ENCODE results near the gene MYO16.
"Not testable (repeated sequence)": the region's sequence is repeated elsewhere in the genome, so short reads cannot be mapped to it uniquely, and the experiment has no call there.

MYO16 gene

DNA sequence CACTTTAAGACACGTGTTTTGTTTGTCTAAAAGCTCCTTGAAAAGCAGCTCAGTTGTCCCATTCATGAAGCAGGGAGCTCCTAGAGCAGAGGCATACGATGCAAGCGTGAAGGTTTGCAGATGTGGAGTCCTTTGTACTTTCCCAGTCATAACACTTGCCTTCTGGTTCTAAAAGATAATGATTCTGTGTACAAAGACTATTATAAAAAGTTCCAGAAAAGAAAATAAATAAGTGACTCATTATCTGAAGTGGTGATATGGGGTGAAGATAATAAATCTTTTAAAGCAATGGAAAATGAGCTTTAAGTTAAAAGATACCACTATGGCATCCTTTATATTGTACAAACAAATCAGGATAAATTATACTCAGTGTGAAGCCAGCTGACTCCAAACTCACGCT, 569.9 kb downstream of the MYO16 start:
- no peak for DNase-seq (ENCODE audit: low read depth)

DNA sequence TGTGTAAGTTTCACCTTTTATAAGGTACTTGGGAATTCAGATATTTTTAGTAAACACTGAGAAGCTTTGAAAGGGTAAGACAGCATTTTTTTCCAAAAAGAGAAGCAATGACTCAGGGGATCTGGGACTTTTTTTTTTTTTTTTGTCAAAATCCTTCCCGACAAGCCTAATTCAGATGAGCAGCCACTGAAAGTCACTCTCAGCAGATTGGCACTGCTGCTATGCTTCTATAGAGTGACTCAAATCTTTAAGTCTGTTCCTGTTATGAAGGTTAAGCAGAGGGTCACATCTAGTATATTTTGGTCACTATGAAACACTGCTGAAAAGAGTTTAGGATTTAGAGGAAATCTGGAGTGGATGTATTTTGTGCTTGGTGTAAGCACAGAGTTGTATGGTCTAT, 571.1 kb downstream of the MYO16 start:
- no peak for DNase-seq (ENCODE audit: low read depth)

DNA sequence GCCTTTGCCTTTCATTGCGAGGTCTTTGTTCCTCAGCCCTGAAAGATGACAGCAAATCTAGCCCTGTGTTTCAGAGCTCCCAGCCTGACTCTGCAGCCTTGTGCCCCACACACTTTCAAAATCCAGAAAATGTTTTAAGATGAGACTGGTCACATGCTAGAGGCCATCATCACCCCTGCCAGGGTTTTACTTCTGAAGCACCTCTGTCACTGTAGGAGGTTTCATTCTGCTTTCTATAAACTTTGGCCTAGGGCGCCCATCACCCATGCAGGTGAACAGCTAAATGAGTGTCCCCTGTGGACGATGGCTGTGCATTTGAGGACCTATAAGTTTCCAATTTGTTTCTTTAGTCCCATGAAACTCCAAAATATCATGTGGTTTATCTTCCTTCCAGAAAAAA, 574.2 kb downstream of the MYO16 start:
- DNase-seq (ENCODE audit: low read depth) = no peak

GRCh38 chr13:109204252-109204651, 574.8 kb downstream of the MYO16 start:
- peak; percentile 56 for DNase-seq (ENCODE audit: low read depth)

- DNase-seq (ENCODE audit: low read depth) = no peak
Observed at GRCh38 chr13:109204657-109205056, 575.2 kb downstream of the MYO16 start.

DNA sequence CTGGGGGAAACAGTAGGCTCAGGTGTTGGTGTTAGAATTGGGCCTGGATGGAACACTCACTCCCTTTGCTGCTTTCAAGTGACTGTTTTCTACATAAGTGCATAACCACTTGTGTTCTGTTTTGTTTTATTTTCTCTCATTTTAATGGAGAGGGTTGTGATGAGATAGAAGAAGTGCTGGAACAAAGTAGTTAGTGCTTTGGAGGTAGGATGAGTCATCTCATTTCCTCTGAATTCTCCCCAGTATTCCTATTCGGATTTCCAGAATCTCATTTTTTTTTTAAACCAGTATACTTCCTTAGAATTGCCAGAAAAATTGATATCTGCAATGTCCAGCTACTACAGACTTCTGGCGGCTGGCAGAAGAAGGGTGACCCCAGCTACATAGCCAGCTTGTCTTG, 575.9 kb downstream of the MYO16 start:
- DNase-seq (ENCODE audit: low read depth) = no peak

DNA sequence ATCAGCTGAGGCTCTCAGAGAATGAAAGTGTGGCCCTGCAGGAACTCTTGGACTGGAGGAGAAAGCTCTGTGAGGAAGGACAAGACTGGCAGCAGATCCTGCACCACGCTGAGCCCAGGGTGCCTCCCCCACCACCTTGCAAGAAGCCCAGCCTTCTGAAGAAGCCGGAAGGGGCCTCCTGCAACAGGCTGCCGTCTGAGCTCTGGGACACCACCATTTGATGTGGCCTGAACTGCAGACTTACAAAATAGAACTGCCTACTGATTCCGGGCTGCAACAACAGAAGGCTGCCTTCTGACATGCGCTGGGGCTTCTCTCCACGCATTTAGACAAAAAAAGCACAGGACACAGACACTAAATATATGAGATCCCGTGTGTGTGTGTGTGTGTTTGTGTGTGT, 577.2 kb downstream of the MYO16 start:
- DNase-seq (ENCODE audit: low read depth) = no peak

- DNase-seq (ENCODE audit: low read depth) = no peak
Observed at GRCh38 chr13:109207622-109208021, 578.2 kb downstream of the MYO16 start.

DNA sequence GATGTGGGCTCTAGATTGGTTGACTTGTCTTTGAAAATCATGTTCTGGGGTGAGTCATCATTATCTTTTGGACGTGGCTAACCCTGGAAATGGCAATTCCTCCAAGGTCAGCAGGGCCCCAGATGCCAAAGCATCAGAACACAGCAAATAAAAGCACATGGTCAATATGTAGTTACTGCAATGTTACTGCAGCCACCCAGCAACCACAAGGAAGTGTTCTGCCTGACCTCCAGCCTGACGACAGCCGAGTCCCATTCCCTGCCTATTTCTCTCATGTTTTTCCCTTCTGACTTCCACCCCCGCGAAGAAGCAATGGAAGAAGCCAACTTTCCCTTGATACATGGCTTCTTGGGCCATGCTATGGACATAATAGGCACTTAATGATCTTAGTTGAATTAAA, 579.1 kb downstream of the MYO16 start:
- DNase-seq (ENCODE audit: low read depth) = no peak

- DNase-seq (ENCODE audit: low read depth) = no peak
Observed at GRCh38 chr13:109209526-109209925, 580.1 kb downstream of the MYO16 start.

GRCh38 chr13:109211616-109212015, 582.2 kb downstream of the MYO16 start:
- peak; percentile 60 for DNase-seq (ENCODE audit: low read depth)

DNA sequence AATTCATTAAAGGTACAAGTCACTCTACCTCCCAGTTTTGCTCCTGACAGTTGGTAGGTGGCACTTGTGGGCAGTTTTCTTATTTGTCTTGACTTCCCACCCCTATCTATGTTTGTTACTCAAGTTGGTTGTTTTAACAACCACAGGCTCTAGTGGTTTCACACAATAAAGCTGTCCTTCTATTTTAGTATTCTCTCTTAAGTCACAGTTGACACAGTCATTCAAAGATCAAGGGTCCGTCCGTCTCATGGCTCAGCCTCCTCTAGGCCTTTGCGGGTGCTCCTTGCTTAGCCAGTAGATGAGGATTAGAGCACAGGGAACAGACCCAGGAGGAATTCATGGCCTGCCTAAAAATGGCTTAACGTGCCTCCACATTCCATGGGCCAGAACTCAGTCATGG, 583.2 kb downstream of the MYO16 start:
- no peak for DNase-seq (ENCODE audit: low read depth)

- DNase-seq (ENCODE audit: low read depth) = no peak
Observed at GRCh38 chr13:109213714-109214113, 584.3 kb downstream of the MYO16 start.

DNA sequence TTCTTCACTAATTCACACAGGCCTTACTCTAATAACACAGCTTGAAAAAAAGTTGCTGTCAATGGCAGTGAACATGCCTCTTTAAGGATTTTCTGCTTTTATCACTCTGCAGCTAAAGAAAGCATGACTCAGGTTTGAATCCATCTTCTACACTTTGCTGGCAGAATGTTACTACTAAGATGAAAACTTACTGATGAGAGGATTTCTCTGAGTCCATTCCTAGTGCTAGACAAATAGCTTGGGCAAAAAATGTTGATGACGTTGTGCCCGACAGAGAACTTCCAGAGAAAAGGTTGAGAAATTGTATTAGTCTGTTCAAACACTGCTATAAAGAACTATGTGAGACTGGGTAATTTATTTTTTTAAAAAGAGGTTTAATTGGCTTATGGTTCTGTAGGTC, 585.0 kb downstream of the MYO16 start:
- DNase-seq (ENCODE audit: low read depth) = no peak

DNA sequence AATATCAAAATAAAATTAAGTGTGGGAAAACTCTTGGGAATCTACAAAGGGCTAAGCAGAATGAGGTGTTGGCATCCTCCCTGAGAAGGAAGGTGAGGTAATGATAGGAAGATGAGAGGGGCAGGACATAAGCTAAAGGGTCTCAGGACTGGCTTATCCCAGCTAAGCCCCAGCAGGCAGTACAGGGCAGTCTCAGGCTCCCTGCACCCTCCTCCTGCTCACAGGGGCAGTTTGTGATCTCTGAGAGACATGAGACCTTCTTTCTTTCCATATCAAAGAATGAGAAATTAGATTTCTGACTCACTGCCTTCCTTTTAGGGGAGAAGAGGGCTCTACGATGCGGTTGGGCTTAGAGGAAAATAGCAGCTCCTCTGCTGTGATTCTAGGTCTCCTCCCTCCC, 586.0 kb downstream of the MYO16 start:
- DNase-seq (ENCODE audit: low read depth) = no peak

- DNase-seq (ENCODE audit: low read depth) = not testable (repeated sequence)
Observed at GRCh38 chr13:109217510-109217909, 588.1 kb downstream of the MYO16 start.

DNA sequence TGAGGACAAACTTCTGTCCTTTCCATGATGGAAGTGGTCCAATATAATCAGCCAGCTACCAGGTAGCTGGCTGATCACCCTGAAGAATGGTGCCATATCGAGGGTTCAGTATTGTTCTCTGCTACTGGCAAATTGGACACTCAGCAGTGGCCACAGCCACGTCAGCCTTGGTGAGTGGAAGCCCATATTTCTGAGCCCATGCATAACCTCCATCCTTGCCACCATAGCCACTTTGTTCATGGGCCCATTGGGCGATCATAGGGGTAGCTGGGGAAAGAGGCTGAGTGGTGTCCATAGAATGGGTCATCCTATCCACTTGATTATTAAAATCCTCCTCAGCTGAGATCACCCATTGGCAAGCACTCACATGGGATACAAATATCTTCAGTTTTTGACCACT, 591.2 kb downstream of the MYO16 start:
- DNase-seq (ENCODE audit: low read depth) = no peak

DNA sequence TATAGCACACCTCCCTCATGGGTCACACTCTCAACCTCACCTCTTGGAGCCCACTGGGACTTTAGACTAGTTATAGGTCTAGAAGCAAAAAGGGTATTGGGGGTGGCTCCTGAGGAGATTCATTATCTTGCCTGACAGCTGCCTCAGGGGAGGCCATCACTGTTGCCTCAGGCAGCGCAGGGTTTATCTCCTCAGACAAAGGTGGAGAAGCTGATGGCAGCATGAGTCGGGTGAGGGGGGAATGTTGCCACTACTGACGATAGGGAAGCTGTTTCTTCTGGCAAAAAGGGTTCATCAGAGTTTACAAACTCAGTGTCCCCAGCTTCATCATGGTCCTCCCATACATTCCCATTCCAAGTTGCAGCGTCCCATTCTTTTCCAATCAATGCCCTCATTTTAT, 594.6 kb downstream of the MYO16 start:
- DNase-seq (ENCODE audit: low read depth) = no peak

- peak; percentile 62 for DNase-seq (ENCODE audit: low read depth)
Observed at GRCh38 chr13:109226631-109227030, 597.2 kb downstream of the MYO16 start.

- no peak for DNase-seq (ENCODE audit: low read depth)
Observed at GRCh38 chr13:109227344-109227940, 598.0 kb downstream of the MYO16 start.

- no peak for DNase-seq (ENCODE audit: low read depth)
Observed at GRCh38 chr13:109228211-109228610, 598.8 kb downstream of the MYO16 start.

DNA sequence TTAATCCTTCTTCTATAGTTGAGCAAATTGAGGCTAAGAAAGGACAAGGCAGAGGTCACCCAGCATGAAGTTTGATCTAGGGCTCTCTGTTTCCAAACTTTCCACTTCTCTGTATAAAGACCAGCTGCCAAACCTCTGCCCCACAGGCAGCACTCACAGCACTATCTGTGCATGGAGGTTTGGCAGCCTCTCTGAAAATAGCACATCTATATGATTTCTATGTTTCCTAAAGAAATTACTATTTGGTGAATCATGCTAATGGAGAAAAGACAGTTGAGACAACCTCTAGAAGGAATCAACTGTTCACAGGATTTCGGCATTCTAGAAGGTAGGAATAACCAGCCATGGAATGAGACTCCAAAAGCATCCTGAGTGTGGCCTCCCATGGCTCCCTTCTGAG, 602.5 kb downstream of the MYO16 start:
- no peak for DNase-seq (ENCODE audit: low read depth)

DNA sequence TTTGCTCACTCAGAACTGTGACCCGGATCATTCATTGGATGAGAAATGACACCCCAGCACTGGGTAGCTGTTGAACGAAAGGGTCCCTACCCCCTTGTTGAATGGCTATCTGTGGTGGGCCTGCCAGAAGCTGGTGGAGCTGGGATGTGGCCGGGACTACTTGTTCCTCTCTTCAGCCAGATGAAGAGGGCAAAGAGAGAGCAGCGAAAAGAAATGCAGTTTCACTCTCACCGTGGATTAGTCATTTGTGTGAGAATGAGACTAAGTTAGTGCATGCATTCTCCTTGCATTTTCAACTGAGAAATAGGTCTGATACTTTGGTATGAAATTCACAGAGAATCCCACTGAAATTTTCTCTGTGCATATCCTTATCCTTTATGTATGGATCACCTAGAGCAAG, 603.9 kb downstream of the MYO16 start:
- DNase-seq (ENCODE audit: low read depth) = no peak

- DNase-seq (ENCODE audit: low read depth) = no peak
Observed at GRCh38 chr13:109235901-109236300, 606.5 kb downstream of the MYO16 start.

DNA sequence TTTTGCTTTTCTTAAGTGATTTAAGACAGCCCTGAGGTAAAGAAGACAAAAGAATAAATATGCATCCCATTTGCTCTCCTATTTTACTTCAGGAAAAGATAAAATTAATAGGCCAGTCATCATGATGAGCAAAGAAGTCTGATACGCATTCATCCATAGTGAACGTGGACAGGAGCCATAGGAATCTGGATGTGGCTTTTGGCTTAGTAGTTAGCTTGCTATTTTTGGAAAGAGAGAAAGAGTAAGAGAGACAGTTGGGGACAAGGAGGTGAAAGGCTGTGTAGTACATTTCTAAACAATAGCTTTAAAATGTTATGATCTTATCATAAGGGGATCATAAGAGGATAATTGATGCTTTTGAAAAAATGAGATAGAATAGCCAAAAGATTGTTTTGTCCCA, 611.7 kb downstream of the MYO16 start:
- DNase-seq (ENCODE audit: low read depth) = no peak

Data from fibroblast of gingiva (primary cell).